Epidermal melanocyte (primary cell): ENCODE measurements around the gene TAF8.
"Not testable (repeated sequence)": the region's sequence is repeated elsewhere in the genome, so short reads cannot be mapped to it uniquely, and the experiment has no call there.

Experiments used
- DNase-seq: peaks from one replicate; pipeline ENCODE4 v3.0.0; 2011; ENCODE audit warnings: low spot score; ENCODE audit not compliant: insufficient read length

Gene TAF8, protein sequence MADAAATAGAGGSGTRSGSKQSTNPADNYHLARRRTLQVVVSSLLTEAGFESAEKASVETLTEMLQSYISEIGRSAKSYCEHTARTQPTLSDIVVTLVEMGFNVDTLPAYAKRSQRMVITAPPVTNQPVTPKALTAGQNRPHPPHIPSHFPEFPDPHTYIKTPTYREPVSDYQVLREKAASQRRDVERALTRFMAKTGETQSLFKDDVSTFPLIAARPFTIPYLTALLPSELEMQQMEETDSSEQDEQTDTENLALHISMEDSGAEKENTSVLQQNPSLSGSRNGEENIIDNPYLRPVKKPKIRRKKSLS

DNA sequence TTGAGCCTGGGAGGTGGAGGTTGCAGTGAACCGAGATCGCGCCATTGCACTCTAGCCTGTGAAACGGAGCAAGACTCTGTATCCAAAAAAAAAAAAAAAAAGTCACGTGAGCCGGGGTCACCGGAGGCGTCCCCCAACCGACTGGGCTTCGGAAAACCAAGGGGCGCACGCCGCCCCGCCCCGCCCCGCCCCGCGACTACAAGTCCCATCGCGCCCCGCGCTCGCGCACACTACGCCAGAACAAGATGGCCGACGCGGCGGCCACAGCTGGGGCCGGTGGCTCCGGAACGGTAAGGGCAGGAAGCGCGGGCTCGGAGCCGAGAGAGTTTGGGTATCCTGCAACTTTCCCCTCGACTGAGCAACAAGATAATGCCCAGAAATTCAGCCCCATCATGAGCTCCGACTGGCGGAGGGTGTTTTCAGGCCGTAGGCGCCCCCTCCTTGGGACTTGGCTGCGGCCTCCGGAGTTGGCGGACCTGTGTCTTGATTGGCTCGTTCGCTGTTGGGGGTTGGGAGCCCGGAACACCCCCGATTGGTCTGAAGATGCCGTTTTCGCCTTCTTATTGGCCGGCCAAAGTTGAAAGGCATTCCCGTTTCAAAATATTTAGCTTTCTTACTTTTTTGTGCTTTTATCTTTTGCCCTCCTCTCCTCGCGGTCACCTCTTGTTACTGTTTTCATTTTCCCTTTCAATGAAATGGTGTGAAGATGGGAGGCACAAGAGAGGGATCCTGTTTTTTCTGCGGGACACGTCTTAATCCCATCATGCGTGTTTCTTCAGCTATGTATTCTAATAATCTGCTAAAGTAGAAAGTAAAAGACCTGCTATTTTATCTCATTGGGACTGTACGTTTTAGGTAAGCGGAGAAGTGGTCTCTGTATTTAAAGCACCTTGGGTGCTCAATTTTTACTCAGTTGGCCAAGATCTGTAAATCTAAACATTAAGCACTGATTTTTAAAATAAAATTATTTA, at the start of gene TAF8:
TAF8 (plus strand) TSS at position 228 of the 971 bp plus-strand sequence; CDS start at position 246, 18 bp downstream.
- peak; percentile 92 for DNase-seq

DNA sequence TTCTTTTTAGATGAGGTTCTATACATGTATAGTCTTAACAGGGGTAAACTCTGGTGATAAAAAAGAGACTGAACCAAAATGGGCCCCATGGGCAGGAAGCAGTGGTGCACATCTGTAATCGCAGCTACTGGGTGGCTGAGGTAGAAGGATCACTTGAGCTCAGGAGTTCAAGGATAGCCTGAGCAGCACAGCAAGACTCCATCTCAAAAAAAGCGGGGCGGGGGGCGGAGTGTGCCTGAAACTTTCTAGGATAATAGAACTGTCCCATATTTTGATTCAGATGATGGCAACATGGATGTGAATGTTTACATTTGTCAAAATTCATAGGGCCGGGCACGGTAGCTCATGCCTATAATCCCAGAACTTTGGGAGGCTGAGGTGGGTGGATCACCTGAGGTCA, 48.8 kb upstream of the TAF8 start:
- no peak for DNase-seq

DNA sequence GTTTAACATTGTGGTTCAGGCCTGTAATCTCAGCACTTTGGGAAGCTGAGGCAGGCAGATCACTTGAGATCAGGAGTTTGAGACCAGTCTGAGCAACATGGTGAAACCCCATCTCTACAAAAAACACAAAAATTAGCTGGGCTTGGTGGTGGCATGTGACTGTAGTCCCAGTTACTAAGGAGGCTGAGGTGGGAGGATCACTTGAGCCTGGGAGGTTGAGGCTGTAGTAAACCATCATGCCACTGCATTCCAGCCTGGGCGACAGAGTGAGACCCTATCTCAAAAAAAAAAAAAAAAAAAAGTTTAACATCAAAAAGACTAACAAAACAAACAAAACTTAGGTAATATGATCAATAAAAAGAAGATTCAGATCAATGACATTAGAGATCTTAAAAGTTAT, 46.7 kb upstream of the TAF8 start:
- DNase-seq: not testable (repeated sequence)

DNA sequence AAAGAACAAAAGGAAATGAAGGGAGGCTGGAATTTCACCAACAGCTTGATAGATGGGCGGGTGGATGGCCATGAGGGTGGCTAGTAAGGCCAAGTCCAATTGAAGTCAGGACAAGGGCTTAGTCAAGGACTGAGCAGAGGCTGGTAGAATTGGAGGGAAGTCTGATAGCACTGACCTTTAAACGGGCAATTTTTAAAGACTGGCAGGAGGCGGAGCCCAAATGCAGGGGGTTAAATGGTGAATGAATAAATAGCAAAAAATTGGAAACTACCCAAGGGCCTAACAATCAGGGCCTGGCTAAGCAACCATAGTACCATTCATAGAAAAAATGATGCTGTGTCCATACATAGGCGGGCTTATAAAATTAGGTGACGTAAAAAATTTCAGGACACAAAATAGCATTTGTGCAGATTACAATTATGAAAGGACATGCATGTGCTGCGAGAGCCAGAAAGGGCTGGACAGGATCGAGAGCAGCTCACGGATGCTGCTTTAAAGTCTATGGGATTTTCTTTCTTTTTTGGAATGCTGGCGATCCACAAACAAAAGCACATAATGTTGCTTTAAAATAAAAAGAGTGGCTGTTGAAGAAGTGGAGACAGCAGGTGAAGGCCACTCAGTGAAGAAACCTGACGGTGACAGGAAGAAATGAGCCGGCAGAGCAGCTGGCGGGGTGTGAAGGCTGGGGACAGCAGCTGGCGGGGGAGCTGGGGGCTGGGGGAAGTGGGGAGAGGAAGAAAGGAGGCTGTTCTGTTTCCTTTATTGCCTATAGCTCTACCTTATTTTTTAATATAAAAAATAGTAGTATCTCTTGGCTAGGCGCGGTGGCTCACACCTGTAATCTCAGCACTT, 42.8 kb upstream of the TAF8 start:
- no peak for DNase-seq

DNA sequence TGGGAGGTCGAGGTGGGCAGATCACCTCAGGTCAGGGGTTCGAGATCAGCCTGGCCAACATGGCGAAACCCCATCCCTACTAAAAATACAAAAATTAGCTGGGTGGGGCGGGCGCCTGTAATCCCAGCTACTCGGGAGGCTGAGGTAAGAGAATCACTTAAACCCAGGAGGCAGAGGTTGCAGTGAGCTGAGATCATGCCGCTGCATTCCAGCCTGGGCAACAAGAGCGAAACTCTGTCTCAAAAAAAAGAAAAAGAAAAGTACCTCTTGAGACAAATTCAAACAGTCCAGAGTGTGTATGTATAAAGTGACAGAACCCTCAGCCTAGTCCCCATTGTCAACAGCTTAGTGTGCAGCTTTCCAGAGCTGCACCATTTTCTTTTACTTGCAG, 42.2 kb upstream of the TAF8 start:
- not testable (repeated sequence) for DNase-seq

DNA sequence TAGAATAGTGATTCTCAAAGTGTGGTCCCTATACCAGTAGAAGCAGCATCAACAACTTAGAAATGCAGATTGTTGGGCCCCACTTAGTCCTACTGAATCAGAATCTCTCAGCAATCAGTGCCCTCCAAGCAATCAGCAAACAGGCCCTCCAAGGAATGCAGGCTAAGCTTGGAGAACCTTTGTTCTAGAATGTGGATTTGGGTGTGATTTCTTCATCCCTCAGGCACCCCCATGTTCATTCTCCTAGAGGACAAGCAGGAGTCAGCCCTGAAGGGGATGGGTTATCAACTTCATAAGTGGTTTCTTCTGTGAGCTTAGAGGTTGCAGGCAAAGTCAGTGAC, 40.5 kb upstream of the TAF8 start:
- DNase-seq: no peak

DNA sequence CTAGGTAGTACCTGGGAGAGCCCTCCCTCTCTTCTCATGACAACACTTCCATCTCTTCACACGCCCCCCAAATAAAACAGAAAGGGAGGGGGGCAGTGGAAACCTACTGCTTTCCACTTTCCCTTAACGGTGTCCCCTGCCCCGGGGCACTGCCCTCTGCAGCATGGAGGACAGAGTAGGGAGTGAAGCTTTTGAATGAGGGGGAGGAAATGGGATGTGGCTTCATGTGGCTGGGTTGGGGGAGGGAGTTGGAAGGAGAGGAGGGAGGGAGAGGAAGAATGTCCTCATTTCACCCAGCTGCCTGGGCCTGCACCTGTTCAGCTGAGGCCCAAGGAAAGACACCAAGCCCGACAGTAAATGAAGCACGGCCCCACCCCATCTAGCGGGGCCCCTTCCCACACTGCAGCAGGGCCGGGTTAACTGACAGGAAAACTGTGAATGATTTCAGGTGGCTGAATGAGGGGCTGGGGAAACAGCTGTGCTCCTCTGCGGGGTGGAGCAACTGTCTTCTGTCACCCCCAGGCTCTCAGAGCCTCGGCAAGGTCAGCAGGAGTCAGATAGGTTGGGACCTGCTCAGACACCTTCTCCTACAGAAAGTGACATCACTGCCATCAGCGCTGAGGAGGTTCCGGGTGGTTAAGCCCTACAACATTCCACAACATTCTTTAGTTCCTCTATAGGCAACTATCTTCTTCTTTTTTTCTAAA, 40.0 kb upstream of the TAF8 start:
- no peak for DNase-seq

DNA sequence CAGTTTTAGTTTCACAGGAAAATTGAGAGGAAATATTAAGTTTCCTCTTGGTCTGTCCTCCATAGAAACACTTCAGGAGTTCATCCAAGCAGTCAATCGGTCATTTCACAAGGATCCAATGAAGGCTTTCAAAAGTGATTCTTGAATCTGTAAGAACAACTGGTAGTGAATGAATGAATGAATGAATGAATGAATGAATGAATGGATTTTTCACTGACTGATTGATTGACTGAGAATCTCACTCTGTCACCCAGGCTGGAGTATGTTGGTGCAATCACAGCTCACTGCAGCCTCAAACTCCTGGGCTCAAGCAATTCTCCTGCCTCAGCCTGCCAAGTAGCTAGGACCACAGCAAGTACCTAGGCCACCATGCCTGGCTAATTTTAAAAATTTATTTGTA, 39.4 kb upstream of the TAF8 start:
- DNase-seq: no peak

DNA sequence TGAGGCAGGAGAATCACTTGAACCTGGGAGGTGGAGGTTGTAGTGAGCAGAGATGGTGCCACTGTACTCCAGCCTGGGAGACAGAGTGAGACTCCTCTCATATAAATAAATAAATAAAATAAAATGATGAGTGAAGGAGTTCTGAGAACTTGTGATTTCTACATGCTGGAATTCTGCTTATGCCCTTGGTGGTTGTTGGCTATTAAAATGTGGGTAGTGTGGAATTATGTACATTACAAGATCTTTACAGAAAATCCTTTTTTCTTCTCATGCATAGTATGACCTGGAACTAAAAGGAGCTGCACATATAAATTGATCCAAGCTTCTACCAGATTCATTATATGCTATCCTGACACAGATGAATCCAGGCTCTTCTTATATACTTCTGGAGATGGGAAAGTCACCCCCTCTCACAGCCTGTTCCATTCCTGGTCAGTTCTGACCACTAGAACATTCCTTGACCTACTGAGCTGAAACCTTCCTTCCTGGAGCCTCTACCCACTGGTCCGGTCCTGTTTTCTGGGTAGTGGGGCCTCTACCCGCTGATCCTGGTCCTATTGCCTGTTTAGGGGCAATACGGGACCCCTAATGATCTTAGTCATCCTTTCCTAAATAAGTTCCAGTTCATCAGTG, 37.7 kb upstream of the TAF8 start:
- DNase-seq: no peak

DNA sequence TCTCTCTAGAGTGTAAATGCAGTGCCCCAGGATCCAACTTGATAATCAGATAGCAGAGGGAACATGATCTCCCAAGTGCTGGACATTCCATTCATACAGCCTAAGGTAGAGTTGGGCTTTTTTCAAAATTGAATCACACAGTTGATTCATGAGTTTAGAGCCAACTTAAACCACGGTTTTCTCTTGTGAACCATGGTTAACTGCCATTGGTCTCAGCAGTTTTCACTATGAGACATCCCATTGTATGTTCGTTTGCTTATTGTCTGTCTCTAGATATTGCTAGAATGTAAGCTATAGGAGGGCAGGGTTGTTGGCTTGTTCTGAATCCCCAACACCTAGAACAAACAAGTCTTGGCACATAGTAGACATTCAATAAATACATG, 37.2 kb upstream of the TAF8 start:
- no peak for DNase-seq

DNA sequence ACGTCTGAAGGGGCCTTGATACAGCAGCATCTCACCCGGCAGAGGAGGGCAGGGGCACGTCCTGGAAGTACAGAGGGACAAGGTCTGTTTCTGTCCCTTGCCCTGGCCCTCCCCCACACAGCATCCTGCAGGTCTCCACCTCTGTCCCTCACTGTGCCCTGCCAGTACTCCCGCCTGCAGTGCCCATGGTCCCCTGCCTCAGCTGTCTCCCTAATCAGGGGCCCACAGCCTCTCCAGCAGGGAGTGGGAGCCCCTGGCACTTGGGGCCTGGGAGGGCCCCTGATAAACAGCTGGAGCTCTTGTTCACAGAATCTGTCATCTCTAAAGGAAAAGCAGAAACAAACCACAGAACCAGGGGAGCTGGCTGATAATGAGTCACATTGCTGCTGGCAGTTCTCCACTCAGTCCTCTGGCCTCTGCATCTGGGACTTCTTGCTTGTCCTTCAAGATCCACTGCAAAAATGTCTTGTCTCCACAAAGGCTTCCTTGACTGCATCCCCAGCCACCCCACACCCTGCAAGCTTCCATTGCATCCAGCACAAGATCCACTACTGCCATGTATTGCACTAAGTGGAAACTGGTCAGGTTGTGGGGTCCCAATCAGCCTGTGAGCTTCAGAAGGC, 33.2 kb upstream of the TAF8 start:
- peak; percentile 47 for DNase-seq

DNA sequence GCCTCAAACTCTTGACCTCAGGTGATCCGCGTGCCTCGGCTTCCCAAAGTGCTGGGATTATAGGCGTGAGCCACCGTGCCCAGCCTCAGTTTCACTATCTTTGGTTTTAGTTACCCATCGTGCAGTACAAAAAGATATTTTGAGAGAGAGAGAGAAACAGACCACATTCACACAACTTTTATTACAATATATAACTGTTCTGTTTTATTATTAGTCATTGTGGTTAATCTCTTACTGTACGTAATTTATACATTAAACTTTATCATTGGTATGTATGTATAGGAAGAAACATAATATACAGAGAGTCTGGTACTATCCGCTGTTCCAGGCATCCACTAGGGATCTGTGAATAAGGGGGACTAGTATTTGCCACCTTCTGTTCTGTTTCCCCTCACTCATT, 29.4 kb upstream of the TAF8 start:
- no peak for DNase-seq

DNA sequence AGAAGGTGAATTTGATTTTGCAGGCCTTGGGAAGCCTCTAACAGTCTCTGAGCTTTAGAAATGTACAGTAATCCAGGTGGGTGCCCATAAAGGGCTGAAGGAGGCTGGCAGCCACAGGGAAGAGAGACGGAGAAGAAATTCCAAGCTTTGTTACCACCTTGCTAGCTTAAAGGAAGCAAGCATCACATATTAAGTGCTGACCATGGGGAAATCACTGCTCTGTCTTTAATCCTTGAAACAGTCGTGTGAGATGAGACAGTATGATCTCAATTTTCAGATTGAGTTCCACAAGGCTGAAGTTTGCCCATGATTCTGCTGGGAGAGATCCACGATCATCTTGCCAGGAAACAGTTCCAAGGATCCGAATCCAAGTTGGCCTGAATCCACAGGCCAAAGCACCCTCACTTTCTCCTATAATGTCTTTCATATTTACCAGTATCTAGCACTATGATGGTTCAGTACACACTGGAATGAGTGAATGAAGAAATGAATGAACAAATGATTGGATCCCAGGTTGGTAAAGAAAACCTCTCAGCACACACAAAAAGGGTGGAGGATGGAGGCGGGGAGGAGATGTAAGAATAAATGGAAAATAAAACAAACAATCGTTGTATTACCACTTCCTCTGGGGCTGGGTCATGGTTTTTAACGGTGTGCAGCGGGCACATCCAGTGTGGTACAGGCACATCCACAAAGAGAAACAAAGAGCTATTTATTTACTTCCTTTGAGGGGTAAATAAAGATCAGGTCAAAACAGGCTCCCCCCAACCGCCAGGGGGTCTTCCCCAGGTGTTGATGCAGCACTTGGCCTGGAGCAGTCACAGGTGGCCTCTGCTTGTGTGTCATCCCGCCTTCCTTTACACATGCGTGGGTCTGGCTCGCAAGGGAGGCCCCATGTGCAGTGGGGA, 28.2 kb upstream of the TAF8 start:
- DNase-seq: no peak

DNA sequence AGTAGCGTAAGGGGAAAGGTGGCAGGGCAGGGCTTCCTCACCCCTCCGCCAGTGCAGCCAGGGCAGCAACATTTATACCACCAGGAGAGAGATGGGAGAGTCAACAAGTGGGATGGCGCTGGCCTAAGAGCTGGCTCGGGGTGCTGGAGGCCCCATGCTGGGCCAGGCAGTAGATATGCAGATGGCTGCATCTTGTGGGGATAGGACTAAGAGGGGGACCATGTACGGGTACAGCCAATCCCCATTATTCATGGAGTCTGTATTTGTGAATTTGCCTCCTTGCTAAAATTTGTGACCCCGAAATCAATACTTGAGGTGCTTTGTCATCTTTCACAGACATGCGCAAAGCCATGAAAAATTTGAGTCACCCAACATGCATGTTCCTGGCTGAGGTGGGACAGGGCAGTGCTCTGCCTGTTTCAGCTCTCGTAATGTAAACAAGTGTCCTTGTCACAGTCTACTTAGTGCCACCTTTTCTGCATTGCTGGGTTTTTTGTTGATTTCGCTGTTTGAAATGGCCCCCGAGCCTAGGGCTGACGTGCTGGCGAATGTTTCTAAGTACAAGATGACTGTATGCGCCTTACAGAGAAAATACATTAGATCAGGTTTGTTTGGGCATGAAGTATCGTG, 27.5 kb upstream of the TAF8 start:
- DNase-seq: no peak

DNA sequence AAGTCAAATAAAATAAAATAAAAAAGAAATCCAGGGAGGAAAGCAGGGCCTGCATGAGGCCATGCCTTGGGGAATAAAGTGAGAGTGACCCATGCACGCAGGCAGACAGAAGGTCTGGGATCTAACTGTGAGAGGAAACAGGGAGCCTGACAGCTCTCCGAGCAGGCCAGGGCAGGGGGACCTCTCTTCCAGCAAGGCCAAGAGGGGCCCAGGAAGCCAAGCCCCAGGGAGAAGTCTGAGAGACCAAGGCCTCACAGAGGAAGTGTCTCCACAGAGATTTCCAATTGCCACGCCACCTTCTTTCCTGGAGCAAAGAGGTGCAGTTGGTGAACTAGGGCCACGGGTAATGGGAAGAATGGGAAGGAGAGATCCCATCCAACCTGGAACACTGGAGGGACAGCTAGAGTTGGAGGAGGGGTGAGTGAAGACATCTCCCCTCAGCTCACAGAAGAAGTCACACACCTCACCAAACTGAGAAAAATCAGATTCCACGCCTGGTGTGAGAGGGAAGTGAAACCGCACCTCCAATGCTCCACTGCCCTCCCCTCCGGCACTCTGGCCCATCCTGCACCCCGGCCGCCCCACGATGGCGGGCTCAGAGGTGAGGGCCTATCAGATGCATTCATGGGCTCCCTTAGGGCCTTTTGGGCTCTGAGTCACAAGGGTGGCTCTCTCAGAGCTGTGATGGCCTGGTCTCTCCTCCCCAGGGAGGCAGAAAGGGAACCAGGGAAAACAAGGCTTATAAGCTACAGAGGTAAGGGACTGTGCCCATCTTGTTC, 25.1 kb upstream of the TAF8 start:
- DNase-seq: no peak

DNA sequence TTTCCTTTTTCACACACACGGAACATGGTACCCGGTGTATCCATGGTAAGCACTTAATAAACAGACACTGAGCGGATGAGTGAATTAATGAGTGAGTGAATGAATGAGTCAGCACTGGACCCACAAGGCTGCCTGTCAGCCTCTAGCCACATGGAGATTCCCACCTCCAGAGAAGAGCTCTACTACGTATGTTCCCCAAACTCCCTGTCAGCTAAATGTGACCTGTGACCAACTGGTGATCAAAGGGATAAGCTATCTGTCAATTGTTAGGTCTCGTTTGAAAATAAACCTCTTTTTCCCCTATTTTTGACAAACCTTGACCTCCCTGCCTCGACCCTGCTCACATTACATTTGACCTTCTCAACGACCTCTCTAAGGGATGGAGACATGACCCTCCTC, 24.5 kb upstream of the TAF8 start:
- DNase-seq: no peak

DNA sequence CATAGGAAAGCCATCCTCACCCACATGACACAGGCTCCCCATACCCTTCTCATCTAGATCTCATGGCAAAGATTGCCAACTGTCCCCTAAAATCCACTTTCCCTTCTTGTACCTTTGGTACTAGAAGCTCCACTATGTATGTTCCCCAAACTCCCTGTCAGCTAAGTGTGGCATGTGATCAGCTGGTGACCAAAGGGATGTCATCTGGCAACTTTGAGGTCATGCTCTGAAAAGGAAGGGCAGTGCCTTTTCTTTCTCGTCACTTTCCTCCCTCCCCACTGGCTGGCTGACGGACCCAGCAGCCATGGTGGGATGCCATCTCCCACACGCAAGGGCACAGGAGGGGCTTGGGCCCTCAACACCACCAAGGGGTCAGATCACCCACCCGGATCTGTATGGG, 23.8 kb upstream of the TAF8 start:
- DNase-seq: no peak
